Urinary bladder (tissue), 4 donors: ENCODE measurements around the gene GPS1. TPM values are rescaled to one million over a fixed set of nuclear protein-coding genes. Genes with fewer than 3 reads are reported as not detected.
"Not testable (repeated sequence)": the region's sequence is repeated elsewhere in the genome, so short reads cannot be mapped to it uniquely, and the experiment has no call there.

ENCODE experiments used
- DNase-seq: peaks from one replicate; pipeline ENCODE4 v3.0.0-alpha.2; 2015; ENCODE audit errors: extremely low spot score
- H3K27ac ChIP-seq: one replicate; pipeline ENCODE4 v1.5.1; 2013; ENCODE audit warnings: low read depth, mild to moderate bottlenecking, moderate library complexity
- H3K36me3 ChIP-seq: one replicate; pipeline ENCODE4 v1.6.1; 2013; ENCODE audit warnings: mild to moderate bottlenecking, moderate library complexity; ENCODE audit not compliant: insufficient read depth
- H3K4me1 ChIP-seq: one replicate; pipeline ENCODE4 v1.6.1; 2013; ENCODE audit warnings: mild to moderate bottlenecking, moderate library complexity; ENCODE audit not compliant: insufficient read depth
- H3K4me3 ChIP-seq: one replicate; pipeline ENCODE4 v1.5.1; 2013; ENCODE audit warnings: low read depth, low read length
- WGBS: extraction: QIAGEN DNeasy Blood & Tissue Kit; methylation state at CpG from one replicate; pipeline ENCODE4 v1.1.7; 2013; 5-methylcytosine and 5-hydroxymethylcytosine counted together
- polyA plus RNA-seq: library from polyadenylated mRNA; stranded (reverse); fragments of 200-250 nt; gene quantifications from one replicate; pipeline ENCODE4 v1.2.3, GENCODE V29; 2013
- total RNA-seq: library from RNA; depleted of rRNA; stranded (reverse); fragments of >200 nt; gene quantifications from one replicate; pipeline ENCODE4 v1.2.3, GENCODE V29; 2014
- donor health status: healthy with polysubstance abuse.
- donor health status: healthy.

The GPS1 gene
- total and polyA plus RNA-seq, 2 donors, result 37.3 to 95.4 TPM

GRCh38 chr17:82037092-82037888 lies 14.4 kb upstream of the GPS1 start, which contains the start of gene DCXR:
TSS of gene DCXR (minus strand) at chr17:82037697. CDS start at chr17:82037682, 15 bp downstream.
- Histone ChIP-seq H3K27ac (peak within 1 kb of the TSS; percentile 95), H3K4me1 (no peaks in the 10 kb centered on the region), H3K36me3 (no peaks in the 10 kb centered on the region), H3K4me3 (peak within 1 kb of the TSS; percentile 51)
- under 1% methylated on average over 92 of the region's 92 CpGs for WGBS
- peak; percentile 87 for DNase-seq

DNA sequence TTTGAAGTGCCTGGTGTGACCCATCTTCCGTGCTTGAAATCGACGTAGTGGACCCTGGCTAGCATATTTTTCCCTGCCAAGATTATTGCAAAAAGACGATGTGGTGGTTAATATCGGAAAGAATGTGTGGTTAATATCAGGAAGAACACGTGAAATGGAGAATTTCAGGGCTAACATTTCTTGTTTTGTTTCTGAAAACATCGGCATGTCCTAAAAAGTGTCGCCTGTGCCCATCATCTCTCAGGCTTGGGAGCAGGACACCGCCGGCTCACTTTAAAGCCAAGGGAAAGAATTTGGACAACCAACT lies 13.9 kb upstream of the GPS1 start:
- 9% methylated on average over 10 of the region's 10 CpGs for WGBS
- Histone ChIP-seq H3K4me1 (no peaks in the 10 kb centered on the region), H3K36me3 (no peaks in the 10 kb centered on the region), H3K27ac (peak overlapping the region; percentile 66), H3K4me3 (peak overlapping the region; percentile 51)
- no peak for DNase-seq

DNA sequence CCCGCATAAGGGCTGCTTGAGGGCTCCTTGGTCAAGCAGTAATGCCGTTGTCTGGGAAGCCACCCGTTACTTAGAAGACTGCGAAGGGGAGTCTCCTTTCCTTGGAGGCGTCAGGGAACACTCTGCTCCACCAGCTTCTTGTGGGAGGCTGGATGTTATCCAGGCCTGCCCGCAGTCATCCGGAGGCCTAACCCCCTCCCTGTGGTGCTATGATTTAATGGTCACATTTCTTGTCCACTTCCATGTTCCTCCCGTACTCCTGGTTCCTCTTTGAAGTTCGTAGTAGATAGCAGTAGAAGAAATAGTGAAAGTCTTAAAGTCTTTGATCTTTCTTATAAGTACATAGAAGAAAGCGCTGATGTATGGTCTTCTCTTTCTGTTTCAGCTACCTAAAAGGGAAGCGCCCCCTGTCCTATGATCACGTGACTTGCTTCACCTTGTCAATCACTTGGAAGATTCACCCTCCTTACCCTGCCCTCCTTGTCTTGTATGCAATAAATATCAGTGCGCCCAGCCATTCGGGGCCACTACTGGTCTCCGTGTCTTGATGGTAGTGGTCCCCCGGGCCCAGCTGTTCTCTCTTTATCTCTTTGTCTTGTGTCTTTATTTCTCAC lies 12.8 kb upstream of the GPS1 start:
- not testable (repeated sequence) for DNase-seq, H3K4me3 ChIP-seq, H3K36me3 ChIP-seq, H3K27ac ChIP-seq, H3K4me1 ChIP-seq
- WGBS, result 90% methylated on average over 16 of the region's 16 CpGs

- Histone ChIP-seq H3K27ac (no peak overlapping the region), H3K4me3 (no peak overlapping the region), H3K36me3 (no peaks in the 10 kb centered on the region), H3K4me1 (no peaks in the 10 kb centered on the region)
- no peak for DNase-seq
- 90% methylated on average over 8 of the region's 8 CpGs for WGBS
Measured at GRCh38 chr17:82039695-82040299, 11.9 kb upstream of the GPS1 start.

GRCh38 chr17:82041144-82041814 lies 10.4 kb upstream of the GPS1 start:
- no peak overlapping the region for H3K4me3 ChIP-seq
- H3K36me3 ChIP-seq, result no peaks in the 10 kb centered on the region
- H3K27ac ChIP-seq, result no peak overlapping the region
- H3K4me1 ChIP-seq, result no peaks in the 10 kb centered on the region
- WGBS, result 80% methylated on average over 17 of the region's 17 CpGs
- no peak for DNase-seq

- Histone ChIP-seq H3K4me1 (no peaks in the 10 kb centered on the region), H3K27ac (no peak overlapping the region), H3K36me3 (no peaks in the 10 kb centered on the region), H3K4me3 (no peak overlapping the region)
- DNase-seq, result no peak
- 90% methylated on average over 9 of the region's 9 CpGs for WGBS
Measured at GRCh38 chr17:82042649-82043048, 9.0 kb upstream of the GPS1 start.

- Histone ChIP-seq H3K4me1 (no peaks in the 10 kb centered on the region), H3K27ac (no peak overlapping the region), H3K36me3 (no peaks in the 10 kb centered on the region), H3K4me3 (no peak overlapping the region)
- WGBS, result 59% methylated on average over 16 of the region's 16 CpGs
- DNase-seq, result no peak
Measured at GRCh38 chr17:82043507-82043906, 8.2 kb upstream of the GPS1 start.

- no peak for DNase-seq
Measured at GRCh38 chr17:82045936-82046484, 5.7 kb upstream of the GPS1 start.

GRCh38 chr17:82046903-82047302 lies 4.8 kb upstream of the GPS1 start:
- Histone ChIP-seq H3K4me3 (no peak overlapping the region), H3K4me1 (no peaks in the 10 kb centered on the region), H3K27ac (no peak overlapping the region), H3K36me3 (peaks cover 2% of the 10 kb centered on the region)
- no peak for DNase-seq
- WGBS, result 90% methylated on average over 21 of the region's 21 CpGs

More at GRCh38 chr17:82045936-82046484, 5.7 kb upstream of the GPS1 start:
- WGBS, result 69% methylated on average over 14 of the region's 14 CpGs
- Histone ChIP-seq H3K4me3 (no peak overlapping the region), H3K4me1 (no peaks in the 10 kb centered on the region), H3K36me3 (peaks cover 2% of the 10 kb centered on the region), H3K27ac (no peak overlapping the region)

DNA sequence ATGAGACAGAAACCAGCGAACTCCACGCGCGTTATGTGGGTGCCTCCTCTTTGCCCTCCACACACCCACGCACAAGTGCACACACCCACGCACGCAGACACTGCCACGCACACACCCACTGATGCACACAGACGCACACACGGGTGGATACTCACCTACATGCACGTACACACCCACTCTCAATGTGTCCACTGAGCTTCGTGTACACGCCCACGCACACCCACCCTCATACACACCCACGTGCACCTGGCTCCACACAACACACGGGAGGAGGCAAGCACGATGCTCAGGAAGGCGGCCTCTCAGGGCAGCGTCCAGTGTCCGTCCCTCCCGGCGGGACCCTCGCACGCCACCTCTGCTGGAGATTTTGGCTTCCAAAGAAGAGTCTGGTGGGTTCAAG lies 4.3 kb upstream of the GPS1 start:
- WGBS, result 87% methylated on average over 24 of the region's 24 CpGs
- peaks cover 2% of the 10 kb centered on the region for H3K36me3 ChIP-seq
- H3K27ac ChIP-seq, result no peak overlapping the region
- no peak overlapping the region for H3K4me3 ChIP-seq
- H3K4me1 ChIP-seq, result peaks cover 1% of the 10 kb centered on the region
- no peak for DNase-seq

DNA sequence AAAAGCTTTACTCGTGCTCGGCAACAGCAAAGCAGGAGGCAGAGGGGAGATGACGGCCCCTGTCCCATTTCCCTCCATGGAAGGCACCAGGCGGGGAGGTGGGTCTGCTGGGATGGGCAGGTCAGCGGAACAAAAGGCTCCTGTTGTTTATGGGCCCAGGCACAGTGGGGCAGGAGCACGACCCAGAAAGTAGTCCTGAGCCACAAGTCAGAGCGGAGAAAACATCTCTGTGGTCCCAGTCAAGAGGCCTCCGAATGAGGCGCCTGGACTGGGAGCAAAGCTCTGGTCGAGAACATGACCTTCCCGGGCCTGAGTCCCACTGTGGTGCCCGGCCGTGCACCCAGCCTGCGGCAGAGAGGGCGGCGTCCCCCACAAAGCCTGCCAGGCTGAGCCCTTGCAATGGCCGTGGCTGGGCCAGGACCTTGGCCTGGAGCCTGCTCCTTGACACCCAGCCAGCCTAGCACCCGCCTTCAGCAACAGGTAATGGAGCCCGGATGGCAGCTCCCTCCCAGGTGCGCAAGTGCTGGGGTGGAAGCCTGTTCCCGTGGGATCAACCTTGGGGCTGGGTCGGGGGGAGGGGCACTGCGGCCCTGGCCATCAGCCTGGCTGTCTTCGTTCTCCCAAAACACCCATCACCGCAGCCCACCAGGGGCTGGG lies 3.7 kb upstream of the GPS1 start:
- WGBS, result 90% methylated on average over 25 of the region's 25 CpGs

GRCh38 chr17:82048571-82048971 lies 3.1 kb upstream of the GPS1 start:
- no peak for DNase-seq
- WGBS, result 87% methylated on average over 20 of the region's 20 CpGs
- H3K36me3 ChIP-seq, result peaks cover 2% of the 10 kb centered on the region
- no peak overlapping the region for H3K4me3 ChIP-seq
- no peak overlapping the region for H3K27ac ChIP-seq
- H3K4me1 ChIP-seq, result peaks cover 2% of the 10 kb centered on the region

More for the DNA sequence above, 3.7 kb upstream of the GPS1 start:
- no peak for DNase-seq
- Histone ChIP-seq H3K27ac (no peak overlapping the region), H3K36me3 (peaks cover 2% of the 10 kb centered on the region), H3K4me3 (no peak overlapping the region), H3K4me1 (peaks cover 2% of the 10 kb centered on the region)

- no peak overlapping the region for H3K27ac ChIP-seq
- WGBS, result 84% methylated on average over 8 of the region's 8 CpGs
- H3K36me3 ChIP-seq, result peaks cover 2% of the 10 kb centered on the region
Measured at GRCh38 chr17:82049106-82049505, 2.6 kb upstream of the GPS1 start.

More at GRCh38 chr17:82049106-82049505, 2.6 kb upstream of the GPS1 start:
- H3K4me1 ChIP-seq, result peaks cover 2% of the 10 kb centered on the region
- H3K4me3 ChIP-seq, result no peak overlapping the region
- no peak for DNase-seq
